Glutamatergic neuron (in vitro differentiated cells): Measurements from ENCODE around the gene FLT4. TPM values are rescaled to one million over a fixed set of nuclear protein-coding genes. Genes with fewer than 3 reads are reported as not detected.

ENCODE experiments used
- DNase-seq: peaks from one replicate; pipeline ENCODE4 v3.0.0; 2022
- H3K27ac Mint-ChIP-seq: one replicate; pipeline ENCODE4 v1.8.0; 2020; ENCODE audit warnings: mild to moderate bottlenecking, mixed read lengths, inconsistent platforms; ENCODE audit not compliant: unreplicated experiment
- H3K27me3 Mint-ChIP-seq: one replicate; pipeline ENCODE4 v1.8.0; 2020; ENCODE audit warnings: mild to moderate bottlenecking, moderate library complexity, mixed read lengths, inconsistent platforms; ENCODE audit not compliant: unreplicated experiment
- H3K36me3 Mint-ChIP-seq: one replicate; pipeline ENCODE4 v1.8.0; 2020; ENCODE audit warnings: mild to moderate bottlenecking, mixed read lengths, inconsistent platforms; ENCODE audit not compliant: unreplicated experiment
- H3K4me1 Mint-ChIP-seq: one replicate; pipeline ENCODE4 v1.8.0; 2020; ENCODE audit warnings: mild to moderate bottlenecking, low read depth, mixed read lengths, inconsistent platforms; ENCODE audit not compliant: unreplicated experiment
- H3K4me3 Mint-ChIP-seq: one replicate; pipeline ENCODE4 v1.8.0; 2020; ENCODE audit warnings: mild to moderate bottlenecking, mixed read lengths, inconsistent platforms; ENCODE audit not compliant: unreplicated experiment
- H3K9me3 Mint-ChIP-seq: one replicate; pipeline ENCODE4 v1.8.0; 2020; ENCODE audit warnings: mild to moderate bottlenecking, moderate library complexity, mixed read lengths, inconsistent platforms; ENCODE audit not compliant: unreplicated experiment
- total RNA-seq: library from RNA; stranded (reverse); fragmentation: NEBNext Ultra II Directional; extraction: Animal tissue kit (Norgen Biotek cat#: 25700); gene quantifications from one replicate; pipeline ENCODE4 v1.2.1, GENCODE V29; 2021; ENCODE audit not compliant: unreplicated experiment
- TF ChIP-seq, protein P1 (sequence below): fragments of 200-600 bp; sonication (generic); IDR thresholded peaks from one replicate; pipeline ENCODE4 v1.5.0; 2021; ENCODE audit not compliant: partially characterized antibody, unreplicated experiment

Gene FLT4
- total RNA-seq, 1 donor from 2014 or later = 0.17 TPM

DNA sequence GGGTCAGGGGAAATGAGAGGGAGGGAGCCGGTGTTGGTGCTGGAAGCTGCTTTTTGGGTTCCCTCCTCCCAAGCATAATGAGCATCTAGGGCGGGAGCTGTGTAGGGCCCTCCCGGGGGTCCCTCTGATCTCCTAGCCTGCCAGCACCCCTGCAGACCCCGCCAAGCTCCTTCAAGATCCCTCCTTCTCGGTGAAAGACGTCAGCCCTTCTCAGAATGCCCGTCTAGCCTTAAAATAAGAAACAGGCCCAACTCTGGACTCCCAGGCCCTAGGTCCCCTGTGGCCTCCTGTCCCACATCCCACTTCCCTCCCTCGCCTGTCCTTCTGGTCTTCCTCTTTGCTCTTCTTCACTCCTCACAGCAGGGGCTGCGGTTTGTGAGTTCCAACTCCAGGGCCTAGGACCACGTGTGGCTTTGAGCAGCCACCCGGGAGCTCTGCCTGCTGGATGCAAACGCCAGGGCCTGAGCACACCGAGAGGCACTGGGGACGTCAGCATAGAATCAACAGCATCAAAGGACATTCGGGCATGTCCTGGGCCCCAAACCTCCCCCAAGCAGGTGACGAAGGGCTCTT lies 49.3 kb downstream of the FLT4 start:
- Mint-ChIP-seq H3K27me3 (peaks cover 6% of the 10 kb centered on the region), H3K4me1 (no peaks in the 10 kb centered on the region), H3K4me3 (no peak overlapping the region), H3K36me3 (peaks cover 5% of the 10 kb centered on the region), H3K27ac (no peak overlapping the region), H3K9me3 (peaks cover 4% of the 10 kb centered on the region)
- DNase-seq = no peak
- TF ChIP-seq, protein P1, sequence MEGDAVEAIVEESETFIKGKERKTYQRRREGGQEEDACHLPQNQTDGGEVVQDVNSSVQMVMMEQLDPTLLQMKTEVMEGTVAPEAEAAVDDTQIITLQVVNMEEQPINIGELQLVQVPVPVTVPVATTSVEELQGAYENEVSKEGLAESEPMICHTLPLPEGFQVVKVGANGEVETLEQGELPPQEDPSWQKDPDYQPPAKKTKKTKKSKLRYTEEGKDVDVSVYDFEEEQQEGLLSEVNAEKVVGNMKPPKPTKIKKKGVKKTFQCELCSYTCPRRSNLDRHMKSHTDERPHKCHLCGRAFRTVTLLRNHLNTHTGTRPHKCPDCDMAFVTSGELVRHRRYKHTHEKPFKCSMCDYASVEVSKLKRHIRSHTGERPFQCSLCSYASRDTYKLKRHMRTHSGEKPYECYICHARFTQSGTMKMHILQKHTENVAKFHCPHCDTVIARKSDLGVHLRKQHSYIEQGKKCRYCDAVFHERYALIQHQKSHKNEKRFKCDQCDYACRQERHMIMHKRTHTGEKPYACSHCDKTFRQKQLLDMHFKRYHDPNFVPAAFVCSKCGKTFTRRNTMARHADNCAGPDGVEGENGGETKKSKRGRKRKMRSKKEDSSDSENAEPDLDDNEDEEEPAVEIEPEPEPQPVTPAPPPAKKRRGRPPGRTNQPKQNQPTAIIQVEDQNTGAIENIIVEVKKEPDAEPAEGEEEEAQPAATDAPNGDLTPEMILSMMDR = no peak

DNA sequence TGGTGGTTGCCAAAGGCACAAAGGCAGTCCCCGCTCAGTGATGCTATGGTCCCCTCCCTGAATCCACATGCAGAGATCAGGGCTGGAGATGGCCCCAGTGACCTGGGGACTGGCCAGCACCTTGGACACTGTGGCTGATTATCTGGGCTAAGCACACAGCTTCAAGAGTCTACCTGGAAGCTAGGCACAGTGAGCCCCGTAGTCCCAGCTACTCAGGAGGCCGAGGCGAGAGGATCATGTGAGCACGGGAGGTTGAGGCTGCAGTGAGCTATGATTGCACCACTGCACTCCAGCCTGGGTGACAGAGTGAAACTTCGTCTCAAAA lies 49.8 kb downstream of the FLT4 start:
- Mint-ChIP-seq H3K36me3 (peaks cover 3% of the 10 kb centered on the region), H3K9me3 (peaks cover 4% of the 10 kb centered on the region), H3K27ac (no peak overlapping the region), H3K27me3 (peaks cover 7% of the 10 kb centered on the region), H3K4me3 (no peak overlapping the region), H3K4me1 (no peaks in the 10 kb centered on the region)
- TF ChIP-seq, protein P1 = no peak
- no peak for DNase-seq

DNA sequence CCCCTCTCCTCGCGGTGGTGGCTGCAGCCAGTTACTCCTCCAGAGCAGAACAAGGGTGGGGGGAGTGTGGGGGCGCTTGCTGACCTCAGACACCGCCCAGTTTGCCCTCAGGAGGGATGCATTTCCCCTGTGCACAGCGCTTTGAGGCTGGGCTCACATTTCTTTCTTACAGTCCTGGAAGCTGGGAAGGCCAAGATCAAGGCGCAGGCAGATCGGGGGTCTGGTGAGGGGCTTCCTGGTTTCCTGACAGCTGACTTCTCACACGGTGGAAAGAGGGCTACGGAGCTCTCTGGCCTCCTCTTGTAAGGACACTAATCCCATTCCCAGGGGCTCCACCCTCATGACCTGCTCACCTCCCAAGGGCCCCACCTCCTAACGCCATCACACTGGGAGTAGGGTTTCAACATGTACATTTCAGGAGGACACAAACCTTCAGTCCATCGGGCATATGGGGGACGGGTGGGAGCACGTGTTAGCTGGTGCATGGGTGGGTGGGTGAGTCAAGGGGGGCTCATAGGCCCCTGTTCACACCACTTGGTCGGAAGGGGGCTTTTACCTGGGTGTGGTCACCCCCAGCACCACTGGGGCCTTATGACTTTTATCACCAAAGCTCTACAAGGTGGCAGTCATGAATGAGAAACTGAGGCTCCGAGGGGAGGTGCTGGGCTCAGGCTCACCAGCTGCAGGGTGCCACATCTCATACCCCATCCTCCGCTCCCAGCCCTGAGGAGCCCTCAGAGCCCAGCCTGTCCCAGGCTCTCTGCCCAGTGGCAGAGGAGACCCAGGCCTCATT lies 50.4 kb downstream of the FLT4 start:
- no peaks in the 10 kb centered on the region for H3K36me3 Mint-ChIP-seq
- DNase-seq = no peak
- peaks cover 5% of the 10 kb centered on the region for H3K27me3 Mint-ChIP-seq
- TF ChIP-seq, protein P1 = no peak
- H3K9me3 Mint-ChIP-seq = peaks cover 1% of the 10 kb centered on the region
- no peak overlapping the region for H3K27ac Mint-ChIP-seq
- no peak overlapping the region for H3K4me3 Mint-ChIP-seq
- no peaks in the 10 kb centered on the region for H3K4me1 Mint-ChIP-seq

DNA sequence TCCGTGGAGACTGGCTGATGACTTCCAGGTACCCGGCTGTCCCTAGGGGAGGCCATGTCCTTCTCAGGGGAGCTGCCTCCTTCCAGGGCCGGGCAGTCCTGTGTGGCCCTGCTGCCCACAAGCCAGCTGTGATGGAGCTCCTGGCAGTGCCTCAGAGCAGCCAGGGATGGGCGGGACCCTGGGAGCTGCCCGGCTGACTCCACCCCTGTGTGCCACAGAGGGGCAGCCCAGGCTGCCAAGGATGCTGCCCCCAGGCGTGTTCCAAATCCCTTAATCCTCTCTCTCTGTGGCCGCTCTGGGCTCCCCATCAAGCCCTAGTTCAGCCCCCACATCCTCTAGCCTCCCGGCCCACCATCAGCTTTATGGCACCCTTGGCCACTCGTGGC lies 51.1 kb downstream of the FLT4 start:
- H3K36me3 Mint-ChIP-seq = no peaks in the 10 kb centered on the region
- no peak overlapping the region for H3K4me3 Mint-ChIP-seq
- TF ChIP-seq, protein P1 = no peak
- peaks cover 9% of the 10 kb centered on the region for H3K27me3 Mint-ChIP-seq
- no peak overlapping the region for H3K27ac Mint-ChIP-seq
- H3K9me3 Mint-ChIP-seq = peaks cover 1% of the 10 kb centered on the region
- DNase-seq = no peak
- no peaks in the 10 kb centered on the region for H3K4me1 Mint-ChIP-seq

DNA sequence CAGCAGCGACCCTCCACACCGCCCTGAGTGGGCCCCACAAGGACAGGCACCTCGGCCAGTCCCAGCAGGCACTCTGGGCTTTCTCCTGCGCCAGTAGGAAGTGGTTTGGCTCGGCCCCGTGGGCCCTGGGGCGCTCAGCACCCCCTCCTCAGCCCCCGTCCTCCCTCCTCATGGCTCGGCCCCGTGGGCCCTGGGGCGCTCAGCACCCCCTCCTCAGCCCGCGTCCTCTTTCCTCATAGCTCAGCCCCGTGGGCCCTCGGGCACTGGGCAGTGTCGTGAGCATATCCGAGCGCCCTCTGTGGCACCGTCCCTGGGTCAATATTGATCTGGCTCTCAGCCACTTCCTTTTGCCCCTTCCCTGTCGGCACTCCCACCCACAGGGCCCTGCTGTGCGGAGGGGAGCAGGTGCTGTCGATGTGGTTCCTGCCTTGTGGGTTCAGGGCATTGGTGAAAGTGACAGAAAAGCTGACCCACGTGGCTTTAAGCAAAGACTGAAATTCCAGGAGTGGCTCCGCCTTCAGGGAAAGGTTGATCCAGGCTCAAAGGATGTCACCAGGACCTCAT lies 52.6 kb downstream of the FLT4 start:
- TF ChIP-seq, protein P1 = no peak
- Mint-ChIP-seq H3K4me3 (no peak overlapping the region), H3K9me3 (peaks cover 1% of the 10 kb centered on the region), H3K27ac (no peak overlapping the region), H3K27me3 (peaks cover 20% of the 10 kb centered on the region), H3K4me1 (no peaks in the 10 kb centered on the region), H3K36me3 (no peaks in the 10 kb centered on the region)
- no peak for DNase-seq
